ENCODE results near the gene FBXL16.

Gene FBXL16

DNA sequence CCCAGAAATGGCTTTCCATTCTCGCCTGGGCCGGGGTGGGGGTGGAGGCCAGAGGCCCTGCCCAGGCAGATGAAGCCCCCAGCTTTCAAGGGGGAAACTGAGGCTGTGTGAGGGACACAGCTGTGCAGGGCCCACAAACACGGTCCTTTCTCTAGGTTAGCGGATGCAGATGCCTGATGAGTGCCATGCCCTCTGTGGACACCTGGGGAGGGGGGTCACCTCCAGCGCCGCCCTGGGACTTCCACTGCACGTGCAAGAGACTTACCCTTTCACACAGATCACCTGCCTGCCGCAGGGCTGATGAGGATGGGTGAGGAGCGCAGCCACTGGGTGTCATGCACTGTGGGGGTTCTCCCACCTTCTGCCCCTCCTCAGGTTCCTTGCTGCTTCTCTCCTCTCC is 12.8 kb upstream of the FBXL16 start:
- no peak for TF ChIP-seq GABPA (IDR thresholded peaks at IDR 0.05; ENCODE audit: low read depth)
- TF ChIP-seq, protein P1, sequence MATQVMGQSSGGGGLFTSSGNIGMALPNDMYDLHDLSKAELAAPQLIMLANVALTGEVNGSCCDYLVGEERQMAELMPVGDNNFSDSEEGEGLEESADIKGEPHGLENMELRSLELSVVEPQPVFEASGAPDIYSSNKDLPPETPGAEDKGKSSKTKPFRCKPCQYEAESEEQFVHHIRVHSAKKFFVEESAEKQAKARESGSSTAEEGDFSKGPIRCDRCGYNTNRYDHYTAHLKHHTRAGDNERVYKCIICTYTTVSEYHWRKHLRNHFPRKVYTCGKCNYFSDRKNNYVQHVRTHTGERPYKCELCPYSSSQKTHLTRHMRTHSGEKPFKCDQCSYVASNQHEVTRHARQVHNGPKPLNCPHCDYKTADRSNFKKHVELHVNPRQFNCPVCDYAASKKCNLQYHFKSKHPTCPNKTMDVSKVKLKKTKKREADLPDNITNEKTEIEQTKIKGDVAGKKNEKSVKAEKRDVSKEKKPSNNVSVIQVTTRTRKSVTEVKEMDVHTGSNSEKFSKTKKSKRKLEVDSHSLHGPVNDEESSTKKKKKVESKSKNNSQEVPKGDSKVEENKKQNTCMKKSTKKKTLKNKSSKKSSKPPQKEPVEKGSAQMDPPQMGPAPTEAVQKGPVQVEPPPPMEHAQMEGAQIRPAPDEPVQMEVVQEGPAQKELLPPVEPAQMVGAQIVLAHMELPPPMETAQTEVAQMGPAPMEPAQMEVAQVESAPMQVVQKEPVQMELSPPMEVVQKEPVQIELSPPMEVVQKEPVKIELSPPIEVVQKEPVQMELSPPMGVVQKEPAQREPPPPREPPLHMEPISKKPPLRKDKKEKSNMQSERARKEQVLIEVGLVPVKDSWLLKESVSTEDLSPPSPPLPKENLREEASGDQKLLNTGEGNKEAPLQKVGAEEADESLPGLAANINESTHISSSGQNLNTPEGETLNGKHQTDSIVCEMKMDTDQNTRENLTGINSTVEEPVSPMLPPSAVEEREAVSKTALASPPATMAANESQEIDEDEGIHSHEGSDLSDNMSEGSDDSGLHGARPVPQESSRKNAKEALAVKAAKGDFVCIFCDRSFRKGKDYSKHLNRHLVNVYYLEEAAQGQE (IDR thresholded peaks at IDR 0.05; ENCODE audit: insufficient replicate concordance, low read depth): no peak
- TF ChIP-seq, protein P2, sequence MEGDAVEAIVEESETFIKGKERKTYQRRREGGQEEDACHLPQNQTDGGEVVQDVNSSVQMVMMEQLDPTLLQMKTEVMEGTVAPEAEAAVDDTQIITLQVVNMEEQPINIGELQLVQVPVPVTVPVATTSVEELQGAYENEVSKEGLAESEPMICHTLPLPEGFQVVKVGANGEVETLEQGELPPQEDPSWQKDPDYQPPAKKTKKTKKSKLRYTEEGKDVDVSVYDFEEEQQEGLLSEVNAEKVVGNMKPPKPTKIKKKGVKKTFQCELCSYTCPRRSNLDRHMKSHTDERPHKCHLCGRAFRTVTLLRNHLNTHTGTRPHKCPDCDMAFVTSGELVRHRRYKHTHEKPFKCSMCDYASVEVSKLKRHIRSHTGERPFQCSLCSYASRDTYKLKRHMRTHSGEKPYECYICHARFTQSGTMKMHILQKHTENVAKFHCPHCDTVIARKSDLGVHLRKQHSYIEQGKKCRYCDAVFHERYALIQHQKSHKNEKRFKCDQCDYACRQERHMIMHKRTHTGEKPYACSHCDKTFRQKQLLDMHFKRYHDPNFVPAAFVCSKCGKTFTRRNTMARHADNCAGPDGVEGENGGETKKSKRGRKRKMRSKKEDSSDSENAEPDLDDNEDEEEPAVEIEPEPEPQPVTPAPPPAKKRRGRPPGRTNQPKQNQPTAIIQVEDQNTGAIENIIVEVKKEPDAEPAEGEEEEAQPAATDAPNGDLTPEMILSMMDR (IDR thresholded peaks at IDR 0.05; ENCODE audit: insufficient read depth, low read length): no peak
- no peak for TF ChIP-seq SPI1 (IDR thresholded peaks at IDR 0.05; ENCODE audit: borderline replicate concordance, low read depth)
- TF ChIP-seq POLR2AphosphoS5 (IDR thresholded peaks at IDR 0.05; ENCODE audit: low read depth): no peak
- DNase-seq (ENCODE audit: low read depth in 1 of 2, low spot score in 1 of 2): no peak
- Histone ChIP-seq H3K27me3 (ENCODE audit: insufficient read depth, poor library complexity, severe bottlenecking) (peaks cover 7% of the 10 kb centered on the region), H3K4me3 (replicated peaks; ENCODE audit: insufficient read depth, low read length) (no peak overlapping the region), H3K27ac (replicated peaks) (no peak overlapping the region)

GRCh38 chr16:717450-718245 is 12.0 kb upstream of the FBXL16 start:
- no peak for DNase-seq (ENCODE audit: low read depth in 1 of 2, low spot score in 1 of 2)
- H3K4me3 ChIP-seq (replicated peaks; ENCODE audit: insufficient read depth, low read length): no peak overlapping the region
- TF ChIP-seq POLR2AphosphoS5 (IDR thresholded peaks at IDR 0.05; ENCODE audit: low read depth) (no peak), SPI1 (IDR thresholded peaks at IDR 0.05; ENCODE audit: borderline replicate concordance, low read depth) (no peak), GABPA (IDR thresholded peaks at IDR 0.05; ENCODE audit: low read depth) (no peak)
- TF ChIP-seq, protein P2 (IDR thresholded peaks at IDR 0.05; ENCODE audit: insufficient read depth, low read length): no peak
- no peak overlapping the region for H3K27ac ChIP-seq (replicated peaks)
- H3K27me3 ChIP-seq (ENCODE audit: insufficient read depth, poor library complexity, severe bottlenecking): peaks cover 7% of the 10 kb centered on the region

DNA sequence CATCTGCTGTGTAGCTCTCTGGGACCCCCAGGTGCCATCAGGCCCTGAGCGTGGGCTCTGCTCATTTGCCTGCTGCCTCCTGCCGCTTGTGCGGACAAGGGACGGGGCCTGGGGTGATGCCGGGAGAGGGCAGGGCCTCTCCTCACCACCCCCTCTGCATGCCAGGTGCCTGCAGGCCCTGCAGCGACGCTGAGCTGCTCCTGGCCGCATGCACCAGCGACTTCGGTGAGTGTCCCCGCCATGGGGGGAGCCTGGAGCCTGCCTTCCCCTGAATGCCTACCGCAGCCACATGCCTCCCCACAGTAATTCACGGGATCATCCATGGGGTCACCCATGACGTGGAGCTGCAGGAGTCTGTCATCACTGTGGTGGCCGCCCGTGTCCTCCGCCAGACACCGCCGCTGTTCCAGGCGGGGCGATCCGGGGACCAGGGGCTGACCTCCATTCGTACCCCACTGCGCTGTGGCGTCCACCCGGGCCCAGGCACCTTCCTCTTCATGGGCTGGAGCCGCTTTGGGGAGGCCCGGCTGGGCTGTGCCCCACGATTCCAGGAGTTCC is 11.2 kb upstream of the FBXL16 start:
- no peak for DNase-seq (ENCODE audit: low read depth in 1 of 2, low spot score in 1 of 2)
- peaks cover 7% of the 10 kb centered on the region for H3K27me3 ChIP-seq (ENCODE audit: insufficient read depth, poor library complexity, severe bottlenecking)
- no peak overlapping the region for H3K4me3 ChIP-seq (replicated peaks; ENCODE audit: insufficient read depth, low read length)
- H3K27ac ChIP-seq (replicated peaks): no peak overlapping the region
- TF ChIP-seq, protein P1 (IDR thresholded peaks at IDR 0.05; ENCODE audit: insufficient replicate concordance, low read depth): no peak

DNA sequence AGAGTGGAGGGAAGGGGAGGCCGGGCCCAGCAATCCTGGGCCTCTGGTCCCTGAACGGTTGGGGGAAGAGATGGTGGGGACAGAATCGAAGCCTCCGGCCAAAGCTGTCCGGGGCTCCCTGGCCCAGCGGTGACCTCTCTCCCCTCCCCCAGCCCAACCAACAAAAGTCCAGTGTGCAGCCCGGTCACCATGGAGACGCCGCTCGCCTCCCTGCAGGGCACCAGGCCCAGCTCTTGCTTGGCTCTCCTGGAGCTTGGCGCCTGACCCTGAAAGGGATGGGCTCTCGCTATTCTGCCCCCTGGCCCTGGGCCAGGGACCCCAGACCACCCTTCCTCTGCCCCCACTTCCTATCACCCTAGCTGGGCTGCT is 10.6 kb upstream of the FBXL16 start:
- Histone ChIP-seq H3K27me3 (ENCODE audit: insufficient read depth, poor library complexity, severe bottlenecking) (peaks cover 9% of the 10 kb centered on the region), H3K27ac (replicated peaks) (no peak overlapping the region), H3K4me3 (replicated peaks; ENCODE audit: insufficient read depth, low read length) (no peak overlapping the region)
- TF ChIP-seq, protein P2 (IDR thresholded peaks at IDR 0.05; ENCODE audit: insufficient read depth, low read length): no peak
- TF ChIP-seq POLR2AphosphoS5 (IDR thresholded peaks at IDR 0.05; ENCODE audit: low read depth) (no peak), SPI1 (IDR thresholded peaks at IDR 0.05; ENCODE audit: borderline replicate concordance, low read depth) (no peak), GABPA (IDR thresholded peaks at IDR 0.05; ENCODE audit: low read depth) (no peak)
- TF ChIP-seq, protein P1 (IDR thresholded peaks at IDR 0.05; ENCODE audit: insufficient replicate concordance, low read depth): no peak
- DNase-seq (ENCODE audit: low read depth in 1 of 2, low spot score in 1 of 2): no peak

Data from HL-60 (cell line).